Adrenal gland (tissue), 5 donors: Measurements from ENCODE around the gene ANGPTL7.

Experiments used
- POLR2A ChIP-seq, 2 donors: fragments of 450-650 bp; IDR thresholded peaks; one replicate each; pipeline ENCODE4 v1.6.1; 2017; ENCODE audit warnings: antibody characterized with exemption in 2 of 2, mild to moderate bottlenecking in 2 of 2, moderate library complexity in 1 of 2
- TF ChIP-seq, protein P1 (sequence below), 6 experiments: fragments of 450-650 bp in 4 of 6; fragments of 200-600 bp in 2 of 6; sonication (generic) in 1 of 6; IDR thresholded peaks; 1 replicate in 5 of 6; 2 replicates in 1 of 6; pipeline versions ENCODE4 v1.5.1 to v1.8.0; 2016 to 2021; ENCODE audit warnings: antibody characterized with exemption in 6 of 6, mild to moderate bottlenecking in 2 of 6, moderate library complexity in 1 of 6
- donor health status: DM: no; HTN: no; CAD: no.

DNA sequence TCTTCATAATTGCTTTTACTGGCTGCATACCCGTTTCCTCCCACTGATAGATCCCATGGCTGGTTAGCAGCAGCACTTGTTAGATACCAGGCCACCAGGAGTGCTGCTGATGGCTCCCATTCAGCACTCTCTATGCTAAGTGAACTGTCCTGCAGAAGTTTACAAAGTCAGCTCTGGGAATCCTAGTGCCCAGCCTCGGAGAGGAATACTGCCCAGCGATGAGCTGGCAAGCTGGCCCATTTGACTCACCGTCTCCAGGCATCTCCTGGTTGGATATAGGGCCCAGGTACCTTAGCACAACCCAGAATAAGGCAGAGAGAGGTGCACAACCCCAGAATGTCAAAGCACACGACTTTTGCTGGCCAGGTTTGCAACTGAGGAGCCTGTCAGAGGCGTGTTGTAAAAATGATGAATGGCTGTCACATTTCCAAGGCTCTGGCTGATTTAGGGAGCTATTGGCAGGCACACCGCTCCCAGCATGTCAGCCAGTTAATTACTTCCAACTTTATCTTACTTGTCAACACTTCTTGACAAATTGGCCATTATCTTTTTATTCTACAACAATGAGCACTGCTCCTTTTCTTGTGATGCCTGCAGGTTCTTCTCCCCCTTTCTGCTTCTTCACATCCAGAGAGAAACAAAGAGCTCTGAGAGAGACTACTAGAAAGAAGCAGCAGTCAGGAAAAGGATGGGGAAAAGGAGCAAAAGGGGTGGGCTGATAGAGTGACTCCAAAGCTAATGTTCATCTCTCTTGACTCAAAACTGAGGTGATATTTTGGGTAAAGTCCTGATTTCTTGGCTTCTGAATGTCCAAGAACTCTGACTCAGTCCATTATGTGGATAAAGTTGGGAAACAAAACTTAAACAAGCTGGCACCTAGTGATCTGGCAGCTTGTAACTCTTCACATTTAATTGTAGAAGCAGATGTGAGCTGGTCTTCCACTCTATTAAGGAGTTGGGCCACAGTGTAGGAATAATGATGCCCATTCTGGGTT is 10.8 kb upstream of the ANGPTL7 start:
- TF ChIP-seq, protein P1, sequence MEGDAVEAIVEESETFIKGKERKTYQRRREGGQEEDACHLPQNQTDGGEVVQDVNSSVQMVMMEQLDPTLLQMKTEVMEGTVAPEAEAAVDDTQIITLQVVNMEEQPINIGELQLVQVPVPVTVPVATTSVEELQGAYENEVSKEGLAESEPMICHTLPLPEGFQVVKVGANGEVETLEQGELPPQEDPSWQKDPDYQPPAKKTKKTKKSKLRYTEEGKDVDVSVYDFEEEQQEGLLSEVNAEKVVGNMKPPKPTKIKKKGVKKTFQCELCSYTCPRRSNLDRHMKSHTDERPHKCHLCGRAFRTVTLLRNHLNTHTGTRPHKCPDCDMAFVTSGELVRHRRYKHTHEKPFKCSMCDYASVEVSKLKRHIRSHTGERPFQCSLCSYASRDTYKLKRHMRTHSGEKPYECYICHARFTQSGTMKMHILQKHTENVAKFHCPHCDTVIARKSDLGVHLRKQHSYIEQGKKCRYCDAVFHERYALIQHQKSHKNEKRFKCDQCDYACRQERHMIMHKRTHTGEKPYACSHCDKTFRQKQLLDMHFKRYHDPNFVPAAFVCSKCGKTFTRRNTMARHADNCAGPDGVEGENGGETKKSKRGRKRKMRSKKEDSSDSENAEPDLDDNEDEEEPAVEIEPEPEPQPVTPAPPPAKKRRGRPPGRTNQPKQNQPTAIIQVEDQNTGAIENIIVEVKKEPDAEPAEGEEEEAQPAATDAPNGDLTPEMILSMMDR (IDR thresholded peaks at IDR 0.05), result no peak
- no peak for TF ChIP-seq POLR2A (IDR thresholded peaks at IDR 0.05)
